T-helper 2 cell treated with Interferon-gamma antibody and Interleukin-4, amounts not matched to agents 100 ng/mL and 5 ng/mL, for 36 hours (primary cell): ENCODE data around the gene SPTBN5. TPM values are rescaled to one million over a fixed set of nuclear protein-coding genes. Genes with fewer than 3 reads are reported as not detected.

Experiments used
- intact Hi-C: fragments of 100-400 bp; cut with micrococcal nuclease; formaldehyde crosslinking; loops from one replicate; pipeline ENCODE4 v1.15.1; 2023
- total RNA-seq: library from RNA; stranded (reverse); gene quantifications from 2 replicates; pipeline ENCODE4 v1.2.3, GENCODE V29; 2022

The SPTBN5 gene
- total RNA-seq, 1 donor from 2014 or later, result 0.59 TPM

- intact Hi-C loops, result no loop called here
Measured at GRCh38 chr15:41887161-41887560, 6.7 kb downstream of the SPTBN5 start.

DNA sequence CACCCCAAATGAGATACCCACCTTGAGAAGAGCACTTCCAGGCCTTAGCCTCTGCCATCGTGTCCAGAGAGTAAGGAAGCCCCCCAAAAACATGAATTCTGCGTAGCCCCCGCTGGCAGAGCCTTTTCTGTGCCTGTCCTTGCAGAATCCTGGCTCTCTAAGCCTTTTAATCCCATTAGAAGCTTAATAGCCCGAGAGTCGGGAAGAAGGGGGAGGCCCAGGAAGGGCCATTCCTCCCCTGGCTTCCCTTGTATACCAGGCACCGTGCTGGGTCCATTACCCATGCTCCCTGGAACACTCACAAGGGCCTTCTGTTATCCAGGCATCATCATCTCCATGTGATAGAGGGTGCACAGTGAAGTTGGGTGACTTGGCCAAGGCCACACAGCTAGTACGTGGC lies 7.1 kb downstream of the SPTBN5 start:
- intact Hi-C loops, result no loop called here

GRCh38 chr15:41885841-41886240 lies 8.0 kb downstream of the SPTBN5 start:
- intact Hi-C loops, result no loop called here

DNA sequence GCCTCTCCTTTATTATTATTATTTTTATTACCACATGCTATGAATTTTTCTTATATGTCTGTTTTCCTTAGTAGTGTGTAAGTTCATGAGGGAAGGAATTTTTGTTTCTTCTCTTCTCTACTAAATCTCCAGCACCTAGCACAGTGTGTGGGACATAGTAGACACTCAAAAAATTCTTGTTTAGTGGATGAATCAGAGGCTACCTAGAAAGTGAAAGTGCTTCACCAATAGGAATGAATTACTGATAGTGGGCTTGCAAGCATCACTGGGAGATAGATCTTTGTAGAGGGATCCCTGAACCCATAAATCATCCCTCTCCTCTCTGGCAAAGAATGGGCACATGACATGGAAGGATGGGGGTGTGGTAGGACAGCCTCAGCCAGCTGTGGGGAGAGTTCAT lies 8.5 kb downstream of the SPTBN5 start:
- intact Hi-C loops, result no loop called here

- intact Hi-C loops, result no loop called here
Measured at GRCh38 chr15:41884458-41884857, 9.4 kb downstream of the SPTBN5 start.

DNA sequence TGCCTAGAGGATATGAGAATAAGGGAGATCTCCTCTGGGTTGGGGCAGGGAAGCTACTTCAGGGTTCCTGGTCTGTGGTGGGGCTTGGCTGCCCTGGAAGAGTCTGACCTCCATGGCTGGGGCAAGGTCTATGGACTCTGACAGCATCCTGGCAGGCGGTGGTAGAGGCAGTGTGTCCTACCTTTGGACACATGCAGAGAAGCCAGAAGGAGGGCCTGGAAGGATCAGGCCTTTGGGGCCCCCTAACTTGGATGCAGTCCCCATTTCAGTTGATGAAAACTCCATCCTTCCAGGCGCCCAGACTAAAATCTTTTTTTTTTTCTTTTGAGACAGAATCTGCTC lies 10.4 kb downstream of the SPTBN5 start:
- intact Hi-C loops, result no loop called here

DNA sequence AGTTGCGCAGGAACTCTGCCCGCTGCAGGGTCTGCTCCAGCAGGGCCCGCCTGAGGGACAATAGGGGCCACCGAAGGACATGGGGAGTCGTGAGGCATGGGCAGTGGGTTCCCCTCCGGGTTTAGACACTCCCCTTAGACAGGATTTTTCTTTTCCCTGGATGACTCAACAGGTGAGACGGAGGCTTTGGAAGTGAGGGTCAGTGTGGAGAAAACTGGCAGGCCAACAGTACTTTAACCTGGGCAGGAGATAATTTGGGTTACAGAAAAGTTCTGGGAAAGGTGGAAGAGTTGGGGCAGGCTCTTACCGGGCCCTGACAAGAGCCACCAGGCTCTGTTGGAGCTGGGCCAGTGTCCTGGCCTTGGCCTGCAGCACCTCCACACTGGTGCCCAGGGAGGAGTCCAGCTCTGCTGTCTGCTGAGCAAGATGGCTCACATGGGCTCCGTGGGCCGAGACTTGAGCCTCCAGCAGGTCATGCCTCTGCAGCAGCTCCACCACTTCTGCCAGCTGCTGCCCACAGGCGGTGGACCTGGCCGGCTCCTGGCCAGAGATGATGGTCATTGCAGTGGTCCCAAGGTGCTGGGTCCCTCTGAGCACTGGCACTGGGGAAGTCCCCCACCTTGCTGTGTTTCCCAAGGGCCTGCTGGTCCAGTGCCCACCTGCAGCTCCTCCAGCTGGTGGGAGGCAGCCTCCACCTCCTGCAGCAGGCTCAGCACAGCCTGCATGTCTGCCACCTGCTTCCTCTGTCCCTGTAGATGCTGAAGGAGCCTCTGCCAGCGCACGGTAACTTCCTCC lies 11.0 kb downstream of the SPTBN5 start:
- intact Hi-C loops, result no loop called here

DNA sequence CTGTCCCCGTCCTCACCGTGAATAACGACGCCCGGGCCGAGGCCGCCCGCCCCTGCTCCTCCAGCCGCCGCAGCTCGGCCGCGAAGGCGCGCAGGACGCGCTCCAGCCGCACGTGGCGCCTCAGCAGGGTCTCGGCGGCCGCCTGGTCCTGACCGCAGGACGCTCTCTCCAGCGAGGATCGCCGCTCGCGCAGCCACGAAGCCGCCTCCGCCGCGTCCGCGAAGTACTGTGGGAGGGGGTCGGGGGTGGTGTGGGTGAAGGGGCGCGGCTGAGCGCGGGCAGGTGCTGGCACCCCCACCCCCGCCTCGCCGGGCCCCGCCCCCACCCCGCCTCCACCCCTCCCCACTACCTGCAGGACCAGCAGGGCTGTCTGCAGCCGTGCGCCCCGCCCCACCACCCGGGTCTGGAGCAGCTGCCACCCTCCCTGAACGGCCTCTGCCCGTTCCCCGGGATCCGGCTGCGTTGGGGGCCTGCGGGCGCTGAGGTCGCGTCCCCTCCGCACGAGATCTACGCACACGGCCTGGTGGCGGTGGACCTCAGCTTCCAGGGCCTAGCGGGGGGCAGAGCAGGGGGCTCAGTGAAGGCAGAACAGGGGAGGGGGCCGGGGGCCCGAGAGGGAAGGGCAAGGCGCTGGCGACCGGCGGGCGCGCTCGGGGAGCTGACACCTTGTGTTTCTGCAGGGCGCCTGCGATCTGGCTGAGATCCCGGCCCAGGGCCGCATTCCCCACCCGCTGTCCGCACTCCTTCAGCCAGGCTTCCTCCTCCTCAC lies 11.7 kb downstream of the SPTBN5 start:
- intact Hi-C loops, result no loop called here

GRCh38 chr15:41881550-41881919 lies 12.3 kb downstream of the SPTBN5 start:
- intact Hi-C loops, result no loop called here

DNA sequence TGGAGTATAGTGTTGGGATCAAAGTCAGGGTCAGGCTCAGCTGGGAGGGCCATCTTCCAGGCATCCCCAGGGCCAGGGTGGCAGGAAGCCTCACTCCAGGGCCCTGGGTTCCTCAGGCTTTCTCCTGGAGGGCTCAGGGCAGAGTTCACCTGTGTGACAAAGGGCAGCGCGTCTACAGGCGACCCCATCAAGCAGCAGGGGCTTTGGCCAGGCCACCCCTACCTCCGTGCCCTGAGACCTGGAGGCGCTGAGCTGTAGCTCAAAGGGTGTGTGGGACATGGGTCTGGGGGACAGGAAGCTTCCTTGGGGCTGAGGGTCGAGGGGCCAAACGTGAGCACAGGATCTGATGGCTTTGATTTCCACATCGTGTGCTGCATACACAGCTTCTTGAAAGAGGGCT lies 12.8 kb downstream of the SPTBN5 start:
- intact Hi-C loops, result no loop called here

- intact Hi-C loops, result no loop called here
Measured at GRCh38 chr15:41880156-41880877, 13.5 kb downstream of the SPTBN5 start.

- intact Hi-C loops, result no loop called here
Measured at GRCh38 chr15:41879321-41879845, 14.5 kb downstream of the SPTBN5 start.

GRCh38 chr15:41878355-41878699 lies 15.5 kb downstream of the SPTBN5 start:
- intact Hi-C loops, result no loop called here

DNA sequence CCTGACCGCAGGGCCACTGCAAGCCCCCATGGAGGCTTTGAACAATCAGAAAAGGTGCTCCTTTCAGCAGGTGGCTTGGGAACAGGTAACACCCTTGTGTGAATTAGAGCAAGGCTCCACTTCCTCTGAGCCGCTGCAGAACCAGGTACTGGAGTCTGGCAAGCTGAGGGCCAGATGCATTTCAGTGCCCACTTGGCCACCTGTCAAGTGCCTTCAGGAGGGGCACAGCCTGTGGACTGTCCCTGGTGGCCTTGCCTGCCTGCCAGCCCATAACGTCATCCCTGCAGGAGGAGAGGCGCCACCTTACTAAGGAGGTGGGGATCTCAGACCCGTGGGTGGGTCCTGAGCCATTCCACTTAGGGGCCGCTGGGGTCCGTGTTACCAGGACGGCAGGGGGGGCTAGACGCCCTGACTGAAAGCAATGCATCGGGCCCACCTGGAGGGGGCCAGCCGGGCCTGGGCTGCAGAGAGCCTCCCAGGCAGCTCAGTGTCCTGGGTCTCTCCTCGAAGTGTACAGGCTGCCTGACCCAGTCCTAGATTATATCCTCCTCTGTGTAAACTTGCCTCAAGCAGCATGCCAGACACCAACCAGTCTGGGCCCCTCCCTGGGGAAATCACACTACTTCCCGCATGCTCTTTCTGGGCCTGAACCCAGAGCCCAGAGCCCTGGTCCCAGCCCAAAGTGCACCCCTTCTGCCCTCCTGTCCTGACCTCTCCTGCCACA lies 16.1 kb downstream of the SPTBN5 start:
- intact Hi-C loops, result no loop called here

GRCh38 chr15:41876689-41877088 lies 17.2 kb downstream of the SPTBN5 start:
- intact Hi-C loops, result no loop called here

DNA sequence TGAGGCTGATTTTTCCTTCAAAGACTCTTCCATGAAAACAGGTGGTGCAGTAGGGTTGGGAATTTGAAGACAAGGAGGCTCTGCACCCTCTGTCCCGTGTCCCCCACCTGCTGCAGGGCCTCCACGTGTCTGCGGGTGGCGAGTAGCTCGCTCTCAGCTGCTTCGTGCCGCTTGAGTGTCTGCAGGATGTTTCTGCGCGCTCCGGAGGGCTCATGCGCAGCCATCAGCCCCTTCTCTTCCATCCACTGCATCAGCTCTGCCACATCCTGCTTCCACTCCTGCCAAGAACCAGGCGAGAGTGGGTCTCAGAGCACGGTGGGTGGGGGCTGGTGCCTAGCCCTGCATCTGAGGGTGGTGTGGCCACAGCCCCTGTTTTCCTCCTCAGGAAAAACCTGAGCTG lies 17.8 kb downstream of the SPTBN5 start:
- intact Hi-C loops, result no loop called here

- intact Hi-C loops, result no loop called here
Measured at GRCh38 chr15:41874736-41875135, 19.1 kb downstream of the SPTBN5 start.

GRCh38 chr15:41873711-41874110 lies 20.1 kb downstream of the SPTBN5 start:
- intact Hi-C loops, result no loop called here

GRCh38 chr15:41872166-41872747 lies 21.6 kb downstream of the SPTBN5 start:
- intact Hi-C loops, result no loop called here

- intact Hi-C loops, result no loop called here
Measured at GRCh38 chr15:41871175-41871905, 22.5 kb downstream of the SPTBN5 start.
